PC-3 (cell line): ENCODE data around the gene LMO2. TPM values are rescaled to one million over a fixed set of nuclear protein-coding genes. Genes with fewer than 3 reads are reported as not detected.

ENCODE experiments used
- ATAC-seq: fragments of 200-7000 bp; cut with Tn5 transposase; 2 replicates; pipeline ENCODE4 v1.9.1; 2020; ENCODE audit warnings: mild to moderate bottlenecking, moderate library complexity
- BruUV-seq: library from RNA; stranded (reverse); fragments of 400-500 nt; replicated peaks from 2 replicates; lab custom pipeline; 2021; lab: Mats Ljungman, UMichigan
- CTCF ChIA-PET: fragments of 300-600 bp; sonication (Branson Sonifier 250); formaldehyde crosslinking; loops from one replicate; lab custom pipeline; 2022; ENCODE audit warnings: antibody characterized with exemption; lab: Charles Lee
- POLR2A ChIA-PET: fragments of 300-600 bp; sonication (Branson Sonifier 250); formaldehyde crosslinking; loops from one replicate; lab custom pipeline; 2022; ENCODE audit warnings: antibody characterized with exemption; ENCODE audit not compliant: unreplicated experiment; lab: Charles Lee
- DNase-seq: peaks from one replicate; pipeline ENCODE4 v3.0.0-alpha.2; 2015
- H2AFZ ChIP-seq: fragments of 300-600 bp; sonication (generic); 2 replicates; pipeline ENCODE4 v1.6.0; 2016; ENCODE audit warnings: antibody characterized with exemption, low read length
- H3F3A ChIP-seq: fragments of 300-600 bp; sonication (generic); one replicate; pipeline ENCODE4 v1.6.0; 2017; ENCODE audit warnings: antibody characterized with exemption, low read length, control low read depth, mild to moderate bottlenecking; ENCODE audit not compliant: unreplicated experiment
- H3K27ac ChIP-seq: fragments of 300-600 bp; sonication (generic); 2 replicates; pipeline ENCODE4 v1.5.1; 2016; ENCODE audit warnings: mild to moderate bottlenecking, low read length
- H3K27me3 ChIP-seq: fragments of 300-600 bp; sonication (generic); 2 replicates; pipeline ENCODE4 v1.6.1; 2016; ENCODE audit warnings: low read length, mixed read lengths
- H3K36me3 ChIP-seq: fragments of 300-600 bp; sonication (generic); 2 replicates; pipeline ENCODE4 v1.6.1; 2016; ENCODE audit warnings: low read depth, mixed run types, low read length, mixed read lengths
- H3K4me1 ChIP-seq: fragments of 300-600 bp; sonication (generic); 2 replicates; pipeline ENCODE4 v1.5.1; 2016; ENCODE audit warnings: low read length; ENCODE audit not compliant: insufficient read depth
- H3K4me2 ChIP-seq: fragments of 300-600 bp; sonication (generic); 2 replicates; pipeline ENCODE4 v1.6.0; 2016; ENCODE audit warnings: low read length
- H3K4me3 ChIP-seq: fragments of 300-600 bp; sonication (generic); 2 replicates; pipeline ENCODE4 v1.5.1; 2016; ENCODE audit warnings: mild to moderate bottlenecking, low read length, mixed read lengths
- H3K79me2 ChIP-seq: fragments of 300-600 bp; sonication (generic); 2 replicates; pipeline ENCODE4 v1.6.1; 2017; ENCODE audit warnings: low read length, mixed read lengths
- H3K9ac ChIP-seq: fragments of 300-600 bp; sonication (generic); 2 replicates; pipeline ENCODE4 v1.6.0; 2016; ENCODE audit warnings: mild to moderate bottlenecking, low read length
- H3K9me2 ChIP-seq: fragments of 300-600 bp; sonication (generic); replicated peaks from 2 replicates; pipeline ENCODE4 v1.6.1; 2016; ENCODE audit warnings: mixed run types, low read length, mixed read lengths
- H3K9me3 ChIP-seq: fragments of 300-600 bp; sonication (generic); 2 replicates; pipeline ENCODE4 v1.6.1; 2016; ENCODE audit warnings: low read length, mixed read lengths
- H4K20me1 ChIP-seq: fragments of 300-600 bp; sonication (generic); 2 replicates; pipeline ENCODE4 v1.6.1; 2016; ENCODE audit warnings: low read length, mixed read lengths
- EZH2 ChIP-seq: fragments of 300-600 bp; sonication (generic); IDR thresholded peaks from one replicate; pipeline ENCODE4 v1.6.1; 2017; ENCODE audit warnings: antibody characterized with exemption, mild to moderate bottlenecking, low read length; ENCODE audit not compliant: unreplicated experiment
- EZH2phosphoT487 ChIP-seq: fragments of 300-600 bp; sonication (generic); IDR thresholded peaks from 2 replicates; pipeline ENCODE4 v1.6.1; 2018; ENCODE audit warnings: mild to moderate bottlenecking, antibody characterized with exemption, low read length, borderline replicate concordance
- intact Hi-C: fragments of 100-400 bp; cut with micrococcal nuclease; formaldehyde crosslinking; loops from 2 replicates; pipeline ENCODE4 v1.9.0; 2023
- total RNA-seq: library from RNA; depleted of rRNA; stranded (reverse); fragments of >200 nt; gene quantifications from 2 replicates; pipeline ENCODE4 v1.2.3, GENCODE V29; 2014
- TF ChIP-seq, protein P1 (sequence below): fragments of 300-600 bp; sonication (generic); conservative IDR thresholded peaks from 2 replicates; pipeline ENCODE4 v1.5.1; 2017; ENCODE audit warnings: antibody characterized with exemption, low read depth, mild to moderate bottlenecking, low read length

Gene LMO2
- total RNA-seq, 1 experiment from 2014 or later = 0.51 TPM

DNA sequence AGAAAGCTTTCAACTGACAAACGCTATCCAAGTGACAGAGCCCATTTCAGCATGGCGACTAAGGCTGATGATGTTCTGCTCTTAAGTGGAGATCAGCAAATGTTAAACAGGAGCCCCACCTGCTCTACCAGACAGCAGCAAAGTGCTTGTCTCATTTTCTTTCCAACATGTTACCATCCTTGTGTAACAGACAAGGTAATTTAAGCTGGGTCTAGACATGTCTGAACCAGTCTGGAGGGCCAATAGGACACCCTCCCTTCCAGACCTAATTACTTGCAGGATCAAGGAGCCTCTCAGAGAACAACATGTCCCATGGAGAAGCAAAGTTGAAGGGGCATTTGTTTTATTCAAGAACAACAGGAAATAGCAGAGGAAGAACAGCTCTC, 3.9 kb upstream of the LMO2 start:
- no peak overlapping the region for H3K27ac ChIP-seq
- intact Hi-C loops = no loop called here
- CTCF ChIA-PET = no interaction called here

DNA sequence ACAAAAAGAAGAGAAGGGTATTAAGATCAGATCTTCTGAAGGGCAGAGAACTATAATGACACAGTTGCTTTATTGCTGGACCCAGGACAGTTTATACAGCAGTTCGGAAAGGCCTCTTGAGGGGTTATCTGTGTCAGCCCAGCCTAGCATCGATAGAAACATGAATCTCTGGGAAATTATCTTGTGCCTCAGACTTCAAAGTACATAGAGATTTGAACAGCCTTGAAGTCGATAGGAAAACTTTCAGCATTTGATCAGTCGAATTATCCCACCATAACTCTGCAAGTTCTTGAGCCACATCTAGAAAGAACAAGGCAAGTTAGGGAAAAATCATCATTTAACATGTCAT, 2.5 kb upstream of the LMO2 start:
- Histone ChIP-seq H3K4me1 (peaks cover 5% of the 10 kb centered on the region; the same call in 1 of the 2 replicates), H3K4me3 (no peak overlapping the region), H3K36me3 (no peaks in the 10 kb centered on the region), H3K27ac (no peak overlapping the region), H3K9ac (no peak overlapping the region), H3K9me2 (no peaks in the 10 kb centered on the region), H3K27me3 (peaks cover 10% of the 10 kb centered on the region; the same call in 1 of the 2 replicates), H3K9me3 (no peaks in the 10 kb centered on the region), H3K79me2 (no peaks in the 10 kb centered on the region), H4K20me1 (no peaks in the 10 kb centered on the region), H2AFZ (no peak overlapping the region), H3F3A (no peaks in the 10 kb centered on the region), H3K4me2 (no peak overlapping the region)
- ChIA-PET CTCF (no interaction called here), POLR2A (no interaction called here)
- DNase-seq (no peak), ATAC-seq (no peak)
- intact Hi-C loops = no loop called here
- BruUV-seq = no TSS peak
- TF ChIP-seq EZH2phosphoT487 (no peak), EZH2 (no peak)
- TF ChIP-seq, protein P1, sequence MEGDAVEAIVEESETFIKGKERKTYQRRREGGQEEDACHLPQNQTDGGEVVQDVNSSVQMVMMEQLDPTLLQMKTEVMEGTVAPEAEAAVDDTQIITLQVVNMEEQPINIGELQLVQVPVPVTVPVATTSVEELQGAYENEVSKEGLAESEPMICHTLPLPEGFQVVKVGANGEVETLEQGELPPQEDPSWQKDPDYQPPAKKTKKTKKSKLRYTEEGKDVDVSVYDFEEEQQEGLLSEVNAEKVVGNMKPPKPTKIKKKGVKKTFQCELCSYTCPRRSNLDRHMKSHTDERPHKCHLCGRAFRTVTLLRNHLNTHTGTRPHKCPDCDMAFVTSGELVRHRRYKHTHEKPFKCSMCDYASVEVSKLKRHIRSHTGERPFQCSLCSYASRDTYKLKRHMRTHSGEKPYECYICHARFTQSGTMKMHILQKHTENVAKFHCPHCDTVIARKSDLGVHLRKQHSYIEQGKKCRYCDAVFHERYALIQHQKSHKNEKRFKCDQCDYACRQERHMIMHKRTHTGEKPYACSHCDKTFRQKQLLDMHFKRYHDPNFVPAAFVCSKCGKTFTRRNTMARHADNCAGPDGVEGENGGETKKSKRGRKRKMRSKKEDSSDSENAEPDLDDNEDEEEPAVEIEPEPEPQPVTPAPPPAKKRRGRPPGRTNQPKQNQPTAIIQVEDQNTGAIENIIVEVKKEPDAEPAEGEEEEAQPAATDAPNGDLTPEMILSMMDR = no peak

More for the DNA sequence above, 3.9 kb upstream of the LMO2 start:
- BruUV-seq = no TSS peak
- Histone ChIP-seq H4K20me1 (no peaks in the 10 kb centered on the region), H3K27me3 (peaks cover 10% of the 10 kb centered on the region; the same call in 1 of the 2 replicates), H3K9me3 (no peaks in the 10 kb centered on the region), H3K4me1 (peaks cover 8% of the 10 kb centered on the region; the same call in 1 of the 2 replicates), H3F3A (no peaks in the 10 kb centered on the region), H3K79me2 (no peaks in the 10 kb centered on the region), H3K9me2 (no peaks in the 10 kb centered on the region), H3K36me3 (no peaks in the 10 kb centered on the region), H3K4me3 (no peak overlapping the region), H3K4me2 (no peak overlapping the region), H3K9ac (no peak overlapping the region), H2AFZ (no peak overlapping the region)
- TF ChIP-seq EZH2 (no peak), EZH2phosphoT487 (no peak)
- TF ChIP-seq, protein P1 = no peak
- POLR2A ChIA-PET = no interaction called here
- ATAC-seq (no peak), DNase-seq (no peak)

DNA sequence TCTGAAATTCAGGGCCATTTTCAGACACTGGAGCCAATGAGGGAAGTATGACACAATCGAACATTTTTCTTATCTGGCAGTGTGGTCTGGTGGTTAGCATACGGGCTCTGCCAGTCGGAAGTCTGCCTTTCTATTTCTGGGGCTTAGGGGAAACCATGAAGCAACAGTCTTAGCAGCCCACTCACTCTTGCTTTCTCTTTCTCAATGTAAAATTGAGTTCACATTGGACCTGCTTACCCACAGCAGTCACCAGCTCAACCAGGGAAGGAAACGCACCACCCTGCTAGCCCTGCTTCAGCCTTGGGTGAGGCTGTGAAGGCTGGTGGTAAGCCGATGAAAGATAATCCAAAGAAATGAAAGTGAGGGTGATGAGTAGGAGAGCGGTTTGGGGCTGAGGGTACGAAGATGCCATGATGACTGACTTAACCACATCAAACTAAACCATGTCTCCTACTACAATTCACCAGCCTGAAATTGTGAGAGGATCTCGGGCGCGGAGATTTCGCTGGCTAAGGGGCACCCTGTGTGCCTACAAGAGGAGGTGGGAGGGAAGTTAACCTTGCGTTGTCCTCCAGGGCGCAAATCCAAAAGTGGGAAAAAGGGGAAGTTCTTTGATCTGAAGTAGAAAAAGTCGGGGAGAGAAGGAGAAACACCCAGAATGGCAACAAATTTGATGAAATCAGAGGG, 2.0 kb upstream of the LMO2 start:
- POLR2A ChIA-PET = no interaction called here
- no peaks in the 10 kb centered on the region for H3K9me3 ChIP-seq
- DNase-seq (no peak), ATAC-seq (no peak)
- BruUV-seq = no TSS peak
- peaks cover 10% of the 10 kb centered on the region; the same call in 1 of the 2 replicates for H3K27me3 ChIP-seq
- no peak for TF ChIP-seq EZH2
- no peak for TF ChIP-seq EZH2phosphoT487
- TF ChIP-seq, protein P1 = no peak
- intact Hi-C loops = no loop called here
- no peaks in the 10 kb centered on the region for H3K36me3 ChIP-seq
- no peak overlapping the region for H3K4me3 ChIP-seq
- H3K4me2 ChIP-seq = no peak overlapping the region
- H4K20me1 ChIP-seq = no peaks in the 10 kb centered on the region
- H3K27ac ChIP-seq = no peak overlapping the region
- H3F3A ChIP-seq = no peaks in the 10 kb centered on the region
- CTCF ChIA-PET = no interaction called here
- H3K4me1 ChIP-seq = peaks cover 1% of the 10 kb centered on the region; the same call in 1 of the 2 replicates
- no peak overlapping the region for H3K9ac ChIP-seq
- H3K79me2 ChIP-seq = no peaks in the 10 kb centered on the region
- no peak overlapping the region for H2AFZ ChIP-seq
- no peaks in the 10 kb centered on the region for H3K9me2 ChIP-seq
